PC-3 (cell line): ENCODE data around the gene CLEC19A. TPM values are rescaled to one million over a fixed set of nuclear protein-coding genes. Genes with fewer than 3 reads are reported as not detected.

Experiments
- ATAC-seq: fragments of 200-7000 bp; cut with Tn5 transposase; 2 replicates; pipeline ENCODE4 v1.9.1; 2020; ENCODE audit warnings: mild to moderate bottlenecking, moderate library complexity
- BruUV-seq: library from RNA; stranded (reverse); fragments of 400-500 nt; replicated peaks from 2 replicates; lab custom pipeline; 2021; lab: Mats Ljungman, UMichigan
- CTCF ChIA-PET: fragments of 300-600 bp; sonication (Branson Sonifier 250); formaldehyde crosslinking; loops from one replicate; lab custom pipeline; 2022; ENCODE audit warnings: antibody characterized with exemption; lab: Charles Lee
- POLR2A ChIA-PET: fragments of 300-600 bp; sonication (Branson Sonifier 250); formaldehyde crosslinking; loops from one replicate; lab custom pipeline; 2022; ENCODE audit warnings: antibody characterized with exemption; ENCODE audit not compliant: unreplicated experiment; lab: Charles Lee
- DNase-seq: peaks from one replicate; pipeline ENCODE4 v3.0.0-alpha.2; 2015
- H2AFZ ChIP-seq: fragments of 300-600 bp; sonication (generic); 2 replicates; pipeline ENCODE4 v1.6.0; 2016; ENCODE audit warnings: antibody characterized with exemption, low read length
- H3F3A ChIP-seq: fragments of 300-600 bp; sonication (generic); one replicate; pipeline ENCODE4 v1.6.0; 2017; ENCODE audit warnings: antibody characterized with exemption, low read length, control low read depth, mild to moderate bottlenecking; ENCODE audit not compliant: unreplicated experiment
- H3K27ac ChIP-seq: fragments of 300-600 bp; sonication (generic); 2 replicates; pipeline ENCODE4 v1.5.1; 2016; ENCODE audit warnings: mild to moderate bottlenecking, low read length
- H3K27me3 ChIP-seq: fragments of 300-600 bp; sonication (generic); 2 replicates; pipeline ENCODE4 v1.6.1; 2016; ENCODE audit warnings: low read length, mixed read lengths
- H3K36me3 ChIP-seq: fragments of 300-600 bp; sonication (generic); 2 replicates; pipeline ENCODE4 v1.6.1; 2016; ENCODE audit warnings: low read depth, mixed run types, low read length, mixed read lengths
- H3K4me1 ChIP-seq: fragments of 300-600 bp; sonication (generic); 2 replicates; pipeline ENCODE4 v1.5.1; 2016; ENCODE audit warnings: low read length; ENCODE audit not compliant: insufficient read depth
- H3K4me2 ChIP-seq: fragments of 300-600 bp; sonication (generic); 2 replicates; pipeline ENCODE4 v1.6.0; 2016; ENCODE audit warnings: low read length
- H3K4me3 ChIP-seq: fragments of 300-600 bp; sonication (generic); 2 replicates; pipeline ENCODE4 v1.5.1; 2016; ENCODE audit warnings: mild to moderate bottlenecking, low read length, mixed read lengths
- H3K79me2 ChIP-seq: fragments of 300-600 bp; sonication (generic); 2 replicates; pipeline ENCODE4 v1.6.1; 2017; ENCODE audit warnings: low read length, mixed read lengths
- H3K9ac ChIP-seq: fragments of 300-600 bp; sonication (generic); 2 replicates; pipeline ENCODE4 v1.6.0; 2016; ENCODE audit warnings: mild to moderate bottlenecking, low read length
- H3K9me2 ChIP-seq: fragments of 300-600 bp; sonication (generic); replicated peaks from 2 replicates; pipeline ENCODE4 v1.6.1; 2016; ENCODE audit warnings: mixed run types, low read length, mixed read lengths
- H3K9me3 ChIP-seq: fragments of 300-600 bp; sonication (generic); 2 replicates; pipeline ENCODE4 v1.6.1; 2016; ENCODE audit warnings: low read length, mixed read lengths
- H4K20me1 ChIP-seq: fragments of 300-600 bp; sonication (generic); 2 replicates; pipeline ENCODE4 v1.6.1; 2016; ENCODE audit warnings: low read length, mixed read lengths
- EZH2 ChIP-seq: fragments of 300-600 bp; sonication (generic); IDR thresholded peaks from one replicate; pipeline ENCODE4 v1.6.1; 2017; ENCODE audit warnings: antibody characterized with exemption, mild to moderate bottlenecking, low read length; ENCODE audit not compliant: unreplicated experiment
- EZH2phosphoT487 ChIP-seq: fragments of 300-600 bp; sonication (generic); IDR thresholded peaks from 2 replicates; pipeline ENCODE4 v1.6.1; 2018; ENCODE audit warnings: mild to moderate bottlenecking, antibody characterized with exemption, low read length, borderline replicate concordance
- intact Hi-C: fragments of 100-400 bp; cut with micrococcal nuclease; formaldehyde crosslinking; loops from 2 replicates; pipeline ENCODE4 v1.9.0; 2023
- total RNA-seq: library from RNA; depleted of rRNA; stranded (reverse); fragments of >200 nt; gene quantifications from 2 replicates; pipeline ENCODE4 v1.2.3, GENCODE V29; 2014
- TF ChIP-seq, protein P1 (sequence below): fragments of 300-600 bp; sonication (generic); conservative IDR thresholded peaks from 2 replicates; pipeline ENCODE4 v1.5.1; 2017; ENCODE audit warnings: antibody characterized with exemption, low read depth, mild to moderate bottlenecking, low read length

Gene CLEC19A
- total RNA-seq, 1 experiment from 2014 or later, result not detected

DNA sequence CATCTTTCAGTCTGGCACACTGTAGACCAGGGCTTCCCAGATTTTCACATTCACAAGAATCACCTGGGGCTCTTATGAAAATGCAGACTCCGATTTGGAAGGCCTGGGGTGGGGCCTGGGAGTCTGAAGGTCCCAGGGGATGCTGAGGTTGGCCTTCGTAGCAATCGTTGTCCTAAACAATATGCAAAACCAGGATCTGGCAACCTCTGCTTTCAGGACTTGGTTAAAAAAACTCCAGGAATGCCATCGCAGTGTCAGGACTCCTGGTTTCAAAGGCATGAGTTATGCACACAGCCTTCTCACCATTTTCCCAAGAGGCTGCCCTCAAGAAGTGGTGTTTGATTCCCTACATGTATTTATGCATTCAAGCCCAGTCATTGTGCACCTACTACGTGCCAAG, 6.7 kb downstream of the CLEC19A start:
- POLR2A ChIA-PET, result no interaction called here
- no peak overlapping the region for H3K9ac ChIP-seq
- no peaks in the 10 kb centered on the region for H3F3A ChIP-seq
- no peaks in the 10 kb centered on the region for H4K20me1 ChIP-seq
- CTCF ChIA-PET, result no interaction called here
- no peaks in the 10 kb centered on the region for H3K9me3 ChIP-seq
- H3K4me3 ChIP-seq, result no peak overlapping the region
- no TSS peak for BruUV-seq
- no peak overlapping the region for H3K27ac ChIP-seq
- no peak for TF ChIP-seq EZH2
- TF ChIP-seq EZH2phosphoT487, result no peak
- TF ChIP-seq, protein P1, sequence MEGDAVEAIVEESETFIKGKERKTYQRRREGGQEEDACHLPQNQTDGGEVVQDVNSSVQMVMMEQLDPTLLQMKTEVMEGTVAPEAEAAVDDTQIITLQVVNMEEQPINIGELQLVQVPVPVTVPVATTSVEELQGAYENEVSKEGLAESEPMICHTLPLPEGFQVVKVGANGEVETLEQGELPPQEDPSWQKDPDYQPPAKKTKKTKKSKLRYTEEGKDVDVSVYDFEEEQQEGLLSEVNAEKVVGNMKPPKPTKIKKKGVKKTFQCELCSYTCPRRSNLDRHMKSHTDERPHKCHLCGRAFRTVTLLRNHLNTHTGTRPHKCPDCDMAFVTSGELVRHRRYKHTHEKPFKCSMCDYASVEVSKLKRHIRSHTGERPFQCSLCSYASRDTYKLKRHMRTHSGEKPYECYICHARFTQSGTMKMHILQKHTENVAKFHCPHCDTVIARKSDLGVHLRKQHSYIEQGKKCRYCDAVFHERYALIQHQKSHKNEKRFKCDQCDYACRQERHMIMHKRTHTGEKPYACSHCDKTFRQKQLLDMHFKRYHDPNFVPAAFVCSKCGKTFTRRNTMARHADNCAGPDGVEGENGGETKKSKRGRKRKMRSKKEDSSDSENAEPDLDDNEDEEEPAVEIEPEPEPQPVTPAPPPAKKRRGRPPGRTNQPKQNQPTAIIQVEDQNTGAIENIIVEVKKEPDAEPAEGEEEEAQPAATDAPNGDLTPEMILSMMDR, result no peak
- H3K9me2 ChIP-seq, result no peaks in the 10 kb centered on the region
- H3K79me2 ChIP-seq, result no peaks in the 10 kb centered on the region
- no peaks in the 10 kb centered on the region for H3K4me1 ChIP-seq
- no peak overlapping the region for H2AFZ ChIP-seq
- H3K27me3 ChIP-seq, result no peaks in the 10 kb centered on the region
- ATAC-seq (no peak), DNase-seq (no peak)
- no peaks in the 10 kb centered on the region for H3K36me3 ChIP-seq
- intact Hi-C loops, result no loop called here
- no peak overlapping the region for H3K4me2 ChIP-seq

DNA sequence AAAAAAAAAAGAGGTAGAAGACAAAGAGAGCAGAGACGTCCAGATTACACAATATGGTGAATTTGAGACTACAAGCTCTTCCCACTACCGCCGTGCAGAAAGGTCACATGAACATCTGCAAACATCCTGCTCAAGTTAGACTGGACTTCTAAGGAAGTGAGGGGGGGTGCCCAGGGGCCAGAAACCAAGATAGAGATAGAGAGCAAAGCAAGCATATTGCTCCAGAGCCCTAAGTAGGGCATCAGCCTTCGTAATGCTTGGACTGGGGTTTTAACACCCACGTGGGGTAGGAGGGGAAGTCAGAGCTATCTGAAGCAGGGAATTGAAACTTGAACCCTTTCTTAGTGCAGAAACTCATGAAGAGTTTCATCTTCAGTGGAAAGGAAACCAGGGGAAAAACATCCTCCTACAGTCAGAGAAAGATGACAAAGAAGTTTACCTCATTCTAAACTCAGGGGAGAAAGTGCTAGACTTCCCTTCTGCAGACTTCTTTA, 8.7 kb downstream of the CLEC19A start:
- Histone ChIP-seq H3K9ac (no peak overlapping the region), H3K4me2 (no peak overlapping the region), H3F3A (no peaks in the 10 kb centered on the region), H4K20me1 (no peaks in the 10 kb centered on the region), H3K9me3 (no peaks in the 10 kb centered on the region), H3K27me3 (no peaks in the 10 kb centered on the region), H3K36me3 (no peaks in the 10 kb centered on the region), H3K9me2 (no peaks in the 10 kb centered on the region), H3K4me1 (no peaks in the 10 kb centered on the region), H3K4me3 (no peak overlapping the region), H2AFZ (no peak overlapping the region), H3K27ac (no peak overlapping the region), H3K79me2 (no peaks in the 10 kb centered on the region)
- BruUV-seq, result no TSS peak
- no peak for ATAC-seq
- TF ChIP-seq EZH2, result no peak
- TF ChIP-seq, protein P1, result no peak
- TF ChIP-seq EZH2phosphoT487, result no peak
- POLR2A ChIA-PET, result no interaction called here
- DNase-seq, result no peak
- intact Hi-C loops, result no loop called here
- CTCF ChIA-PET, result no interaction called here

DNA sequence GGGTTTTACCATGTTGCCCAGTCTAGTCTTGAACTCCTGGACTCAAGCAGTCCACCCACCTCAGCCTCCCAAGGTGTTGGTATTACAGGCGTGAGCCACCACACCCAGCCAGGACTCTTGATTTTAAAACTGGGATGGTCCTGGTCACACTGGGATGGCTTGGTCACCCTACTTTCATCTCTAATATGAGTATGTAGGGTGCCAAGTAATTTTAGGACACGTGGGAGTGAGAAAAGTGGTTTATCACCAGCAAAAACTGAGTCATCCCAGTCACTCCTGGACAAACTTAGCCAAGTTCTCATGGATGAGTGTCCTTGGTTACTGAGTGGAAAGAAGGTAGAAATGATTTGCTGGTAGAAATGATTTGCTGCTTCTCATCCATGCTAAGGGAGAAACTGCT, 9.9 kb downstream of the CLEC19A start:
- no peaks in the 10 kb centered on the region for H3K9me2 ChIP-seq
- POLR2A ChIA-PET, result no interaction called here
- H3K27ac ChIP-seq, result no peak overlapping the region
- no peaks in the 10 kb centered on the region for H3F3A ChIP-seq
- H3K4me2 ChIP-seq, result no peak overlapping the region
- peaks cover 3% of the 10 kb centered on the region; the same call in 1 of the 2 replicates for H3K27me3 ChIP-seq
- no peaks in the 10 kb centered on the region for H4K20me1 ChIP-seq
- BruUV-seq, result no TSS peak
- no peaks in the 10 kb centered on the region for H3K36me3 ChIP-seq
- H3K9me3 ChIP-seq, result no peaks in the 10 kb centered on the region
- no peak for DNase-seq
- CTCF ChIA-PET, result no interaction called here
- intact Hi-C loops, result no loop called here
- H3K4me1 ChIP-seq, result no peaks in the 10 kb centered on the region
- H3K9ac ChIP-seq, result no peak overlapping the region
- no peak for TF ChIP-seq EZH2phosphoT487
- TF ChIP-seq, protein P1, result no peak
- no peak for TF ChIP-seq EZH2
- no peak for ATAC-seq
- no peak overlapping the region for H3K4me3 ChIP-seq
- H2AFZ ChIP-seq, result no peak overlapping the region
- H3K79me2 ChIP-seq, result no peaks in the 10 kb centered on the region
